OCI-LY7 (cell line): ENCODE measurements around the gene GEMIN7. TPM values are rescaled to one million over a fixed set of nuclear protein-coding genes. Genes with fewer than 3 reads are reported as not detected.

Experiments used
- BruUV-seq: library from RNA; stranded (reverse); fragments of 400-500 nt; replicated peaks from 2 replicates; lab custom pipeline; 2021; lab: Mats Ljungman, UMichigan
- CTCF ChIA-PET: fragments of 300-600 bp; sonication (Branson Sonifier 250); formaldehyde crosslinking; loops from one replicate; lab custom pipeline; 2022; ENCODE audit warnings: antibody characterized with exemption; ENCODE audit not compliant: unreplicated experiment; lab: Charles Lee
- POLR2A ChIA-PET: fragments of 300-600 bp; sonication (Branson Sonifier 250); formaldehyde crosslinking; loops from one replicate; lab custom pipeline; 2022; ENCODE audit warnings: antibody characterized with exemption; lab: Charles Lee
- DNase-seq: peaks from one replicate; pipeline ENCODE4 v3.0.0-alpha.2; 2015; ENCODE audit warnings: low spot score
- H2AFZ ChIP-seq: fragments of 200-600 bp; sonication (generic), shearing (Covaris generic); 2 replicates; pipeline ENCODE4 v1.6.1; 2014; ENCODE audit warnings: mild to moderate bottlenecking, antibody characterized with exemption, low read length, moderate library complexity
- H3K27ac ChIP-seq: fragments of 200-600 bp; sonication (generic); 2 replicates; pipeline ENCODE4 v1.5.1; 2014; ENCODE audit warnings: mixed run types, low read depth, mild to moderate bottlenecking, moderate library complexity, low read length, inconsistent platforms; ENCODE audit not compliant: poor library complexity, severe bottlenecking
- H3K36me3 ChIP-seq: fragments of 200-600 bp; sonication (generic); 2 replicates; pipeline ENCODE4 v1.6.1; 2014; ENCODE audit warnings: mild to moderate bottlenecking, antibody characterized with exemption, low read length, moderate library complexity, mixed read lengths; ENCODE audit not compliant: insufficient read depth
- H3K4me1 ChIP-seq: fragments of 200-600 bp; sonication (generic); 2 replicates; pipeline ENCODE4 v1.5.1; 2014; ENCODE audit warnings: mild to moderate bottlenecking, low read length; ENCODE audit not compliant: insufficient read depth, poor library complexity, severe bottlenecking
- H3K4me2 ChIP-seq: fragments of 200-600 bp; sonication (generic); 2 replicates; pipeline ENCODE4 v1.6.1; 2014; ENCODE audit warnings: mild to moderate bottlenecking, low read length
- H3K4me3 ChIP-seq: fragments of 200-600 bp; sonication (generic); 2 replicates; pipeline ENCODE4 v1.5.1; 2014; ENCODE audit warnings: mild to moderate bottlenecking, low read depth, low read length; ENCODE audit not compliant: poor library complexity, severe bottlenecking
- H3K79me2 ChIP-seq: fragments of 200-600 bp; sonication (generic); 2 replicates; pipeline ENCODE4 v1.6.1; 2016; ENCODE audit warnings: low read depth, mild to moderate bottlenecking, low read length, moderate library complexity, mixed read lengths; ENCODE audit not compliant: insufficient read depth
- H3K9me2 ChIP-seq: fragments of 200-600 bp; sonication (generic); 2 replicates; pipeline ENCODE4 v1.6.1; 2016; ENCODE audit warnings: mild to moderate bottlenecking, low read length, mixed read lengths; ENCODE audit not compliant: insufficient read depth
- H3K9me3 ChIP-seq: fragments of 200-600 bp; sonication (generic); 2 replicates; pipeline ENCODE4 v1.6.1; 2014; ENCODE audit warnings: mild to moderate bottlenecking, mixed run types, low read length, mixed read lengths
- H4K20me1 ChIP-seq: fragments of 200-600 bp; sonication (generic); 2 replicates; pipeline ENCODE4 v1.6.1; 2014; ENCODE audit warnings: mild to moderate bottlenecking, antibody characterized with exemption, low read length, moderate library complexity, mixed read lengths; ENCODE audit not compliant: insufficient read depth
- EZH2phosphoT487 ChIP-seq: fragments of 200-600 bp; sonication (generic); IDR thresholded peaks from 2 replicates; pipeline ENCODE4 v1.6.1; 2018; ENCODE audit warnings: low read depth, borderline replicate concordance, mild to moderate bottlenecking, mixed run types, antibody characterized with exemption, low read length, moderate library complexity, mixed read lengths
- intact Hi-C: fragments of 100-400 bp; cut with micrococcal nuclease; formaldehyde crosslinking; loops from one replicate; pipeline ENCODE4 v1.10.0; 2022; ENCODE audit not compliant: unreplicated experiment
- total RNA-seq, 2 experiments: library from RNA; depleted of rRNA in 1 of 2; stranded (reverse); fragments of >200 nt in 1 of 2; shearing (Covaris generic) in 1 of 2; gene quantifications; 2 replicates each; pipeline ENCODE4 v1.2.3, GENCODE V29; 2014 to 2022
- TF ChIP-seq, protein P1 (sequence below): fragments of 200-600 bp; sonication (generic); conservative IDR thresholded peaks from 2 replicates; pipeline ENCODE4 v1.5.1; 2014; ENCODE audit warnings: mild to moderate bottlenecking, antibody characterized with exemption, low read length, moderate library complexity, mixed read lengths

The GEMIN7 gene
- total RNA-seq, 2 experiments from 2014 or later = 46.3 to 60.0 TPM

DNA sequence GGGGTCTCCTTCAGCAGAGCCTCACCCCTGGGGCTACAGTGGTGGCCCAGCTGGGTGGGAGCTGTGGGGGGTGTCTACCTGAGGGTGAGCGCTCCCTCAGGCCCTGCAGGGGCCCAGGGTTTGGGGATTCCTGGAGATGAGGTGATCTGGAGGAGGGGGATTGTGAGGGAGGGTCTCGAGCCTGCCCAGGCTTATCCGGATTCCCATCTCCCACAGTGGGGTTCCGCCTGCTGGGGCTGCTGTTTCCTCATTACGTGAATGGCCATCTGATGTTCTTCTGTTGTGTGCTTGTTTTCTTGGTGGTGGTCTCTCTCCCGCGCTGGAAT lies 18.4 kb downstream of the GEMIN7 start:
- DNase-seq = no peak
- ChIA-PET POLR2A (interaction anchor here (0.6 kb wide), 1 partner anchor 40 kb away, joined by 3 read pairs; no protein-coding TSS in a partner anchor), CTCF (no interaction called here)
- Histone ChIP-seq H4K20me1 (peaks cover 13% of the 10 kb centered on the region), H3K79me2 (peaks cover 83% of the 10 kb centered on the region), H3K4me1 (peaks cover 23% of the 10 kb centered on the region), H3K9me2 (no peaks in the 10 kb centered on the region), H3K36me3 (peaks cover 41% of the 10 kb centered on the region), H3K4me2 (no peak overlapping the region), H3K27ac (no peak overlapping the region), H3K4me3 (no peak overlapping the region), H3K9me3 (no peaks in the 10 kb centered on the region), H2AFZ (no peak overlapping the region)
- TF ChIP-seq, protein P1, sequence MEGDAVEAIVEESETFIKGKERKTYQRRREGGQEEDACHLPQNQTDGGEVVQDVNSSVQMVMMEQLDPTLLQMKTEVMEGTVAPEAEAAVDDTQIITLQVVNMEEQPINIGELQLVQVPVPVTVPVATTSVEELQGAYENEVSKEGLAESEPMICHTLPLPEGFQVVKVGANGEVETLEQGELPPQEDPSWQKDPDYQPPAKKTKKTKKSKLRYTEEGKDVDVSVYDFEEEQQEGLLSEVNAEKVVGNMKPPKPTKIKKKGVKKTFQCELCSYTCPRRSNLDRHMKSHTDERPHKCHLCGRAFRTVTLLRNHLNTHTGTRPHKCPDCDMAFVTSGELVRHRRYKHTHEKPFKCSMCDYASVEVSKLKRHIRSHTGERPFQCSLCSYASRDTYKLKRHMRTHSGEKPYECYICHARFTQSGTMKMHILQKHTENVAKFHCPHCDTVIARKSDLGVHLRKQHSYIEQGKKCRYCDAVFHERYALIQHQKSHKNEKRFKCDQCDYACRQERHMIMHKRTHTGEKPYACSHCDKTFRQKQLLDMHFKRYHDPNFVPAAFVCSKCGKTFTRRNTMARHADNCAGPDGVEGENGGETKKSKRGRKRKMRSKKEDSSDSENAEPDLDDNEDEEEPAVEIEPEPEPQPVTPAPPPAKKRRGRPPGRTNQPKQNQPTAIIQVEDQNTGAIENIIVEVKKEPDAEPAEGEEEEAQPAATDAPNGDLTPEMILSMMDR = no peak
- TF ChIP-seq EZH2phosphoT487 = no peak
- no TSS peak for BruUV-seq
- intact Hi-C loops = no loop called here

DNA sequence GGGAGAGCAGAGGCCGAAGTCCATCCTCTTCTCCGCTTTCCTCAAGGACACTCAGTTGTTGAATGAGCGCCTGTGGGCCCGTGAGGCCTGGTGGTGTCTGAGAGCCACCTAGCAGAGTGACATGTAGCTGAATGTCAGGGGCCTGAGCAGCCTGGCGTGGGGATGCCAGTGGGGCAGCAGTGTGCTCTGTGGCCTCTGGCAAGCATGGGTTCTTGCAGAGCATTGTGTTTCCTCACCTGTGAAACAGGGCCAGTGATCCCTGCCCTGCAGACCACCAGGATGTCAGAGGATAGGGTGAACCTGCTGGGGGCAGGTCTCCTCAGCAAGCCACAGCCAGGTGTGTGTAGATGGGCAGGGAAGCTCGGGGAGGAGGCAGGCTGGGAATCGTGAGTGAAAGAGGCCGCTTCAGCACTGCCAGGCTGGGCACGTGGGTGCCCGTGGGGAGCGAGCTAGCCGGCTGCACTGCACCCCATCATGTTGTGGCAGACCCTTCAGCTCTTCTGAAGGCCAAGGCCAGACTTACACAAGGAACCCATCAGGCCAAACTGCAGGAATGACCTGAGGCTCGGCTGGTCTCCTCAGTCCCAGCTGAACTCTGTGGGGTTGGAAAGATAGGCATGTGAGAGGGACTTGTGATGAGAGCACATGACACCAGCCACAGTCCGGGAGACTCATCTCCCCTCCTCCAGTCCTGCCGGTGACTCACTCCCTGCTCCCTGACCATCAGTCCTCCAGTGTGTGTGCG lies 18.9 kb downstream of the GEMIN7 start:
- peaks cover 41% of the 10 kb centered on the region for H3K36me3 ChIP-seq
- no peak for TF ChIP-seq EZH2phosphoT487
- TF ChIP-seq, protein P1 = no peak
- ChIA-PET POLR2A (no interaction called here), CTCF (no interaction called here)
- no peak overlapping the region for H3K4me2 ChIP-seq
- H2AFZ ChIP-seq = no peak overlapping the region
- no peak overlapping the region for H3K27ac ChIP-seq
- H3K9me3 ChIP-seq = no peaks in the 10 kb centered on the region
- intact Hi-C loops = no loop called here
- no peaks in the 10 kb centered on the region for H3K9me2 ChIP-seq
- peaks cover 89% of the 10 kb centered on the region for H3K79me2 ChIP-seq
- no TSS peak for BruUV-seq
- H3K4me1 ChIP-seq = peaks cover 23% of the 10 kb centered on the region
- DNase-seq = no peak
- no peak overlapping the region for H3K4me3 ChIP-seq
- H4K20me1 ChIP-seq = peaks cover 13% of the 10 kb centered on the region
